BLaER1 treated with 17β-estradiol and CSF1 and Interleukin-3, amounts not matched to agents 10 nM and 100 nM (cell line): Measurements from ENCODE around the gene RFESD.

Experiments used
- H3K27ac ChIP-seq, 11 experiments: shearing (Covaris generic); formaldehyde crosslinking; 2 replicates each; pipeline ENCODE4 v1.8.1; 2022
- H3K27me3 ChIP-seq, 11 experiments: shearing (Covaris generic); formaldehyde crosslinking; 2 replicates each; pipeline ENCODE4 v1.8.1; 2022
- H3K36me3 ChIP-seq, 11 experiments: shearing (Covaris generic); formaldehyde crosslinking; 2 replicates each; pipeline ENCODE4 v1.8.1; 2022
- H3K4me1 ChIP-seq, 10 experiments: shearing (Covaris generic); formaldehyde crosslinking; 2 replicates each; pipeline ENCODE4 v1.8.1; 2022
- H3K4me2 ChIP-seq, 11 experiments: shearing (Covaris generic); formaldehyde crosslinking; 2 replicates each; pipeline ENCODE4 v1.8.1; 2022
- H3K4me3 ChIP-seq, 10 experiments: shearing (Covaris generic); formaldehyde crosslinking; 2 replicates each; pipeline ENCODE4 v1.8.1; 2022
- H3K9ac ChIP-seq, 11 experiments: shearing (Covaris generic); formaldehyde crosslinking; 2 replicates each; pipeline ENCODE4 v1.8.1; 2022
- H3K9me3 ChIP-seq, 11 experiments: shearing (Covaris generic); formaldehyde crosslinking; replicated peaks in 1 of 11; 2 replicates each; pipeline ENCODE4 v1.8.1; 2022
- H4K20me1 ChIP-seq, 11 experiments: shearing (Covaris generic); formaldehyde crosslinking; 2 replicates each; pipeline ENCODE4 v1.8.1; 2022
- Cebpa-rat ChIP-seq, 11 experiments: shearing (Covaris generic); IDR thresholded peaks; 2 replicates each; pipeline ENCODE4 v1.8.1; 2022

The RFESD gene

GRCh38 chr5:95649842-95650620 is 3.5 kb downstream of the RFESD start:
- Histone ChIP-seq H3K4me1 (peaks cover 14 to 35% (median 21%) of the 10 kb centered on the region in 10 experiments), H3K4me2 (no peak overlapping the region), H3K9me3 (no peaks in the 10 kb centered on the region), H4K20me1 (no peaks in the 10 kb centered on the region), H3K36me3 (no peaks in the 10 kb centered on the region), H3K9ac (no peak overlapping the region), H3K27ac (no peak overlapping the region), H3K4me3 (no peak overlapping the region), H3K27me3 (no peaks in the 10 kb centered on the region)
- no peak for TF ChIP-seq Cebpa-rat (IDR thresholded peaks at IDR 0.05)

- TF ChIP-seq Cebpa-rat (IDR thresholded peaks at IDR 0.05), result no peak
- no peaks in the 10 kb centered on the region for H3K9me3 ChIP-seq
- no peaks in the 10 kb centered on the region for H4K20me1 ChIP-seq
- H3K9ac ChIP-seq, result no peak overlapping the region
- H3K4me2 ChIP-seq, result no peak overlapping the region
- H3K27me3 ChIP-seq, result no peaks in the 10 kb centered on the region
- no peaks in the 10 kb centered on the region for H3K36me3 ChIP-seq
- H3K4me1 ChIP-seq, result peaks cover 4 to 37% (median 16%) of the 10 kb centered on the region in 10 experiments
- no peak overlapping the region for H3K4me3 ChIP-seq
- no peak overlapping the region for H3K27ac ChIP-seq
Observed at GRCh38 chr5:95652849-95653248, 6.3 kb downstream of the RFESD start.

GRCh38 chr5:95654196-95654595 is 7.6 kb downstream of the RFESD start:
- no peak overlapping the region for H3K4me3 ChIP-seq
- no peaks in the 10 kb centered on the region for H3K36me3 ChIP-seq
- no peak overlapping the region for H3K9ac ChIP-seq
- H4K20me1 ChIP-seq, result no peaks in the 10 kb centered on the region
- H3K4me1 ChIP-seq, result peaks cover 0 to 28% (median 13%) of the 10 kb centered on the region in 10 experiments; a peak in 13 of 20 replicates
- TF ChIP-seq Cebpa-rat (IDR thresholded peaks at IDR 0.05), result no peak
- H3K9me3 ChIP-seq, result no peaks in the 10 kb centered on the region
- H3K4me2 ChIP-seq, result no peak overlapping the region
- H3K27me3 ChIP-seq, result no peaks in the 10 kb centered on the region
- H3K27ac ChIP-seq, result no peak overlapping the region

- TF ChIP-seq Cebpa-rat (IDR thresholded peaks at IDR 0.05), result no peak
- H3K36me3 ChIP-seq, result no peaks in the 10 kb centered on the region
- H3K9ac ChIP-seq, result no peak overlapping the region
- no peak overlapping the region for H3K27ac ChIP-seq
- no peaks in the 10 kb centered on the region for H4K20me1 ChIP-seq
- no peaks in the 10 kb centered on the region for H3K9me3 ChIP-seq
- peak overlapping the region in 7 of 11 experiments; percentile 16 to 65 (median 40); a peak in 12 of 22 replicates for H3K4me2 ChIP-seq
- H3K4me1 ChIP-seq, result peaks cover 0 to 28% (median 13%) of the 10 kb centered on the region in 10 experiments; a peak in 13 of 20 replicates
- no peak overlapping the region for H3K4me3 ChIP-seq
- H3K27me3 ChIP-seq, result no peaks in the 10 kb centered on the region
Observed at GRCh38 chr5:95655575-95655974, 9.0 kb downstream of the RFESD start.

GRCh38 chr5:95660060-95660459 is 13.5 kb downstream of the RFESD start:
- no peaks in the 10 kb centered on the region for H3K27me3 ChIP-seq
- H3K4me3 ChIP-seq, result no peak overlapping the region
- H3K9ac ChIP-seq, result no peak overlapping the region
- no peak overlapping the region for H3K27ac ChIP-seq
- peaks cover 0 to 25% (median 11%) of the 10 kb centered on the region in 10 experiments; a peak in 14 of 20 replicates for H3K4me1 ChIP-seq
- no peaks in the 10 kb centered on the region for H3K9me3 ChIP-seq
- H4K20me1 ChIP-seq, result no peaks in the 10 kb centered on the region
- no peak overlapping the region for H3K4me2 ChIP-seq
- TF ChIP-seq Cebpa-rat (IDR thresholded peaks at IDR 0.05), result no peak
- no peaks in the 10 kb centered on the region for H3K36me3 ChIP-seq

DNA sequence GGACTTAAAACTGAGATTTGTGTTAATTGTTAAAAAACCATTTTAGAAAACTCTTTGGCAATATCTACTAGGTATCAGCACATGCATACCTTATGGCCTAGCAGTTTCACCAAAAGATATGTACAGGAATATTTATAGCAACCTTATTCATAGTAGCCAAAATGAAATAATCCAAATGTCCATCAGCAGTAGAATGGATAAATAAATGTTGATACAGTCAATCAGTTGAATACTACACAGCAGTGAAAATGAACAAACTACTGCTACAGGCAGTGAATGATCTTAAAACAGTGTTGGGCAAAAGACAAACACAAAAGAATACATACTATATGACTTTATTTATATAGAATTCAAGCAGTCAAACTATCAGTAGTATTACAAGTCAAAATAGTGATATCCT is 16.4 kb downstream of the RFESD start:
- Histone ChIP-seq H3K4me2 (no peak overlapping the region), H3K27ac (no peak overlapping the region), H4K20me1 (no peaks in the 10 kb centered on the region), H3K9ac (no peak overlapping the region), H3K27me3 (no peaks in the 10 kb centered on the region), H3K36me3 (no peaks in the 10 kb centered on the region), H3K9me3 (no peaks in the 10 kb centered on the region), H3K4me3 (no peak overlapping the region), H3K4me1 (peaks cover 0 to 19% (median 0%) of the 10 kb centered on the region in 10 experiments; a peak in 5 of 20 replicates)
- TF ChIP-seq Cebpa-rat (IDR thresholded peaks at IDR 0.05), result no peak

DNA sequence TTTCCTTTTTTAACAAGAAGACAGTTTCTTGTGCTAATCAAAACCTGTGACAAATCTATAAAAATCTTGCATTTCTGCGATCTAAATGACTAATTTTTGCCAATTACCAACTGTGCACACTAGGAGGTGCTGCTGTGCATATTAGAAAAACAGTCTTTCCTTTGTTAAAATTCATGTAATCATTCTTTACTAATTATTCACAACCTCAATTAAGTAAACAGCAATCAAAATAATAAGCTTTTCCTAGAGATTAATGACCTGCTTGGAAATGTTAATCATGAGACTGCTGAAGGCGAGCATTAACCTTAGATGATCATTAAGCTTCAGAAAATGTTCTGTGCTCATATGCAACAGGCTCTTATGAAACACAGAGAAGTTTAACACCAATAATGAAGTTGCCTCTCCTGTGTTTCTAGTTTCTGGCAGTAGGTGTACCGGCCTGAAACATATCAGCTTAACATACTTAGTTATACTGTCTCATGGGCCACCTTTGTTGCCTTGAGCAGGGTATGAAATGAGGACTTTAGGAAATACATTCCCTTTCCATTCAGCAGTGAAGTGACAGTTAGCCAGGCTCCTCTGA is 17.7 kb downstream of the RFESD start:
- Histone ChIP-seq H3K4me1 (peaks cover 0 to 29% (median 7%) of the 10 kb centered on the region in 10 experiments; a peak in 11 of 20 replicates), H3K9ac (no peak overlapping the region), H3K27me3 (no peaks in the 10 kb centered on the region), H3K9me3 (no peaks in the 10 kb centered on the region), H3K27ac (0 out of 22 replicates have a peak overlapping the region, but pooled peaks of 1 of the 11 experiments have one; percentile 0), H4K20me1 (no peaks in the 10 kb centered on the region), H3K4me2 (0 out of 22 replicates have a peak overlapping the region, but pooled peaks of 1 of the 11 experiments have one; percentile 39), H3K4me3 (no peak overlapping the region), H3K36me3 (no peaks in the 10 kb centered on the region)
- TF ChIP-seq Cebpa-rat (IDR thresholded peaks at IDR 0.05), result no peak

GRCh38 chr5:95667061-95667618 is 20.6 kb downstream of the RFESD start:
- Histone ChIP-seq H3K9me3 (no peaks in the 10 kb centered on the region), H3K27ac (no peak overlapping the region), H3K36me3 (no peaks in the 10 kb centered on the region), H3K27me3 (no peaks in the 10 kb centered on the region), H3K4me3 (no peak overlapping the region), H3K4me2 (peak overlapping the region in 2 of 11 experiments; percentile 33 to 41; a peak in 1 of 22 replicates), H3K9ac (no peak overlapping the region), H3K4me1 (peaks cover 0 to 39% (median 12%) of the 10 kb centered on the region in 10 experiments; a peak in 14 of 20 replicates), H4K20me1 (no peaks in the 10 kb centered on the region)
- TF ChIP-seq Cebpa-rat (IDR thresholded peaks at IDR 0.05), result no peak

- no peaks in the 10 kb centered on the region for H4K20me1 ChIP-seq
- no peak overlapping the region for H3K4me3 ChIP-seq
- no peaks in the 10 kb centered on the region for H3K9me3 ChIP-seq
- H3K27me3 ChIP-seq, result no peaks in the 10 kb centered on the region
- no peaks in the 10 kb centered on the region for H3K36me3 ChIP-seq
- peaks cover 0 to 42% (median 13%) of the 10 kb centered on the region in 10 experiments; a peak in 14 of 20 replicates for H3K4me1 ChIP-seq
- peak overlapping the region in 2 of 11 experiments; percentile 28 to 33; a peak in 1 of 22 replicates for H3K4me2 ChIP-seq
- no peak overlapping the region for H3K9ac ChIP-seq
- no peak overlapping the region for H3K27ac ChIP-seq
- TF ChIP-seq Cebpa-rat (IDR thresholded peaks at IDR 0.05), result no peak
Observed at GRCh38 chr5:95667678-95668077, 21.1 kb downstream of the RFESD start.
